GM04504 (cell line): ENCODE measurements around the gene ADAM23.

Experiments
- DNase-seq: peaks from one replicate; pipeline ENCODE4 v3.0.0-alpha.2; 2012; ENCODE audit warnings: low read depth

The ADAM23 gene

DNA sequence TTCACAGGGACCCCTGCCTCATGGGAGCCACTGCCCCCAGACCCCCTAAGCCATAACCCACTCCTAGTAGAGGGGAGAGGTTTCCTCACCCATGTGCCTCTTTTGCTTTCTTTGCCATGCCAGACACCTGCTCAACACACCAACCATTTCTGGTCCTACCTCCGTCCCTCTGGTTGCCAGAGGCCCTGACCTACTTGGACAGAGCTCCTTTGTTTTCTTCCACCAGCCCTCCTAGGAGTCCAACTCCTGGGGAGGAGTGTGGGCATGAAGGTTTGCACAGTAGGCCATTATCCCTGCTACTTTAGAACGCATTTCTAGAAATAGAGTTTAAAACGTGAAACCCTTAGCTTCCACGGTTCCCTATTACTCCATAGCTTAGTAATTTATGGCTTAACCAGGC is 122.3 kb downstream of the ADAM23 start:
- DNase-seq: no peak

DNA sequence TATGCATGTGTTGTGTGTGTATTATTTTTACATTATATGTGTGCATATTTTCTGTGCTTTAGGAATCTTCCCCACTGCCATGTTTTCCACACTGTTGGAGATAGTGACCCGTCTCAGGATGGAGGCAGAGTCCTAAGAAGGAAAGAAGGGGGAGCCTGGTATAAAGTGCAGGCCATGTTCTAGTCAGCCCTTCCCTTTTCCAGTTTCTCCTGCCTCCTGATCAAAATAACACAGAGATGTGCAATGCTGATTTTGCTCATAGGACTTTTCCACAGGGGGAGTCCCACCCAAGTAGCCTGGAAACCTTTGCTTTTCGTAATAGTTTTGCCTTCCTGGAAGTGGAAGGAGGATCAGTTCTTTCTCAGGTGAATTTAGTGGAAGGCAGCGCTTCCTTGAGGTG is 126.1 kb downstream of the ADAM23 start:
- DNase-seq: no peak

DNA sequence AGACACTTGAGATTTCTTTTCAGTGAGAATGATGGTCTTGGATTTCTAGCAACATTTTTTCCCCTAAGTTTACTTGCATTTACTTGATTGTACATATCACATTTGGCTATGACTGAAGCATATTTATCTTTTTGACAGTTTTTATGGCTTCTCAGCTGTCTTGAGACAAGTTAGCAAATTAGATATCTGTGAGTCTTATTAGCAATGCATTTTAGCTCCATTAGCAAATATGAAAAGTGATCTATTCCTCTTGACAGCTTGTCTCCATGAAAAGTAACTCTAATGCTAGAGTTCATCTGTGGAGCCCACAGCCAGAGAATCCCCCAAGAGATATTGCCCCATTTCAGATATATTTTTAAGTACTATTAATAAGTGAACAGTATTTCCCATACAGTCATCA is 126.9 kb downstream of the ADAM23 start:
- no peak for DNase-seq

DNA sequence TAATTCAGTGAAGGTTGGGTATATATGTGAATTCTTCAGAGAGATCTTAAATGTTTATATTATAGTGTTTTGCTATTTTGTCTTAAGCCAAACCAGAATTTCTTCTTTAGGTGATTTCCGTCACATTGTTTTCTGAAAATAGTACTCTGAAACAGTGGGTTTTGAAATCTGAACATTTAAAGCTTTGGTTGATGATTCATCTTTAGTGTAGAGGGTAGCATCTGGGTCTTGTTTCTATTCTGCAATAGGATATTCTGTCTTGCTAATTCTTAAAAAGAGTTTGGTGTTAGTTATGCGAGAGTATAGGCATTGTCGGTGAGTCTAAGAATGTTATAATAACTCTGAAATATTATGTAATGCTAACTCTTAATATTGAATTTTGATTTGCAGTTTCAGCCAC is 129.4 kb downstream of the ADAM23 start:
- DNase-seq: no peak

DNA sequence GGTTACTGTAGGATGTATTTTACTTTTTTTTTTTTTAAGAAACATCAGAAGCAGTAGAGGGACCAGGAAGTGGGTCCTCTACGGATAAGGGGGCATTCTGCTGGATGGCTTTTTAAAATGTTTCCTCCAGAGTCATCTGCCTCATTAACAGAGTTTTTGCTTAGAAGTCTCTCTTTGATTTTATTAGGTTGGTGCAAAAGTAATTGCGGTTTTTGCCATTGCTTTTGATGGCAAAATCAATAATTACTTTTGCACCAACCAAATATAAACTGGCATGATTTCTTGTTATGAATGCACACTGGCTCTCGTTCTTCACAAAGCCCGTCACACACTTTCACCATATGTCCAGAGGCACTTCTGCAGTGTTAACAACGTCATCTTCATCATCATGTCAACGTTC is 130.5 kb downstream of the ADAM23 start:
- DNase-seq: no peak

DNA sequence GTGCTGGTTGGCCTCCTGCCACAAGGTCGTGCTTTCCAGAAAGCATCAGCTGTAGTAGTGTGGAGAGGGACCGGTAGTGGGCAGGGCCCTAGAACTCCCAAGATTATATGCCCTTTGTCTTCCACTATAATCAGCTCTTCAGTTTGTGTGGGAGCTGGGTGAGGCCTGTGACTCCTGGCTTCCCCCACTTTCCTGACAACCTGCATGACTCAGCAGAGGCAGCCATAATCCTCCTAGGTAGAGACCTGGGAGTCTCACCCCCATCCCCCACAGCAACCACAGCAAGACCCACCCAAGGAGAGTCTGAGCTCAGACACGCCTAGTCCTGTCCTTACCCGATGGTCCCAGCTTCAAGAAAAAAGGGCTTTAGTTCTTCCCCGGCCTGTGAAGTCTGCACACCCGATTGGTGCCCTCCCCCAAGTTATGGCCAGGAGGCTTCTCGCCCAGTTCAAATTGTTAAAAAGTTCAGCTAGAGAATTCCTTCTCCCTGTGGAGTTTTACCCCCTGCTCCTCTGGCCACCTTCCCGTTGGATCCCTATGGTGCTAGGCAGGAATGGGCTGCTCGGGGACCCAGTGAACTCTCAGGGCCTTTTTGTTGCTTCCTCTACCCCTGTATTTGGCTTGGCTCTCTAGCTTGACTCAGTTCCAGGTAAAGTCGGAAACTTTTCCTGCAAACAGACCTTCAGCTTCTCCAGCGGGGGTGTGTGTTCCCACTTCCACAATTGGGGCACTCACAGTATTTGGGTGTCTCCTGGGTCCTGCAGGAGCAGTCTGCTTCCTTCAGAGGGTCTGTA is 141.2 kb downstream of the ADAM23 start:
- no peak for DNase-seq

DNA sequence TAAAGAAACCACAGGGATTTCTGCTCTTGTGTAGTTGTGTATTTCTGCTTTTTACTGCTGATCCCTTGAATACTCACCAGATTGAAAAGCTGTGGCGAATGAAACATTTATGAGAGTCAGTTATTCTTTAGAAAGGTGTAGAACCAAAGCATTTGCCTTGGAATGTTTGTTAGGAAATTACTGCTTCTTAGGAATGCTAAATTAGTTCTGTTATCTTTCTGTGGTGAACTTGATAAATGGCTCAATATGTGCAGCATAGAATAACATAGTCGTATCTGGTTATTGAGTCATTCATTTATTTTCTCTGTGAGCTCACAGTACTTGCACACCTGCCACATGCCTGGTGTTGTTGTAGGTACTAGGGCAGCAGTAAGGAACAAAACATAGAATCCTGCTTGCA is 142.0 kb downstream of the ADAM23 start:
- no peak for DNase-seq

DNA sequence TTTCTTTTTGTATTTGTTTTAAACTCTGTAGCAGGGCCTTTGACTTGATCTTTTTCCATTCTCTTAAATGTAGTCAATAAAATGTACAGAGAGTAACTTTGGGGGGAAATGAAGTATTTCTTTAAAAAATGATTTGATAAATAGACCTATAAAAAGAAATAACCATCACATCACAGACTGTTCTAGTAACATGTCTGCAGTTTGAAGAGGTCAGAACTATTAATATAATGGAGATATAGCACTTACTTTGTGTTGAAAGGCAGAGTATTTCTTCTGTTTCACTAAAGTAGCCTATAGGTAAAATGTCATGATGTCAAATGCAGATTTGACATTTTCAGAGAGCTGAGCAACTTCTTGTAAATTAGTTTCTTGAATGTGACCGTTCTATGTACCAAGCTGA is 143.3 kb downstream of the ADAM23 start:
- DNase-seq: no peak

DNA sequence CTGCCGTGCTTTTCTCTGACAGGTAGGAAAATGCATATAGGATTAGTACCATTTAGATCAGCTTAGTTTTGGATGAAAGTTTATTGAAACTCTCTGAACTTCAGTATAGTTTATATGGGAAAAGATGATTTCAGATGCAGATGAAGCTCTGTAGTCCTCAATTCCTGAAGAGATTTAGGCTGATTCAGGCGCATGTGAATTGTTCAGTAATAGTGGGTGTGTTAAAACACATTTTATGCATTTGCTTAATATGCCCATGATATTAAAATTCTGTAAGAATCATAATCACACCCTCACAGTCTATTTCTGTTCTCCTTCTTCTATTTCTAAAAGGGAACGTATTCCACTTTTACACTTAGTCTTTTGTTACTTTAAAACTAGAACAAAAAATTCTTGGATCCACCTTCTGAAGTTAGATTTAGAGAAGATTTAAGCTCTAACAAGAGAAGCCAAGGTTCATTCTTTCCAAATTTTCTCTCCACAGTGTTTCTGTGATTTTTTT is 154.4 kb downstream of the ADAM23 start:
- DNase-seq: no peak

DNA sequence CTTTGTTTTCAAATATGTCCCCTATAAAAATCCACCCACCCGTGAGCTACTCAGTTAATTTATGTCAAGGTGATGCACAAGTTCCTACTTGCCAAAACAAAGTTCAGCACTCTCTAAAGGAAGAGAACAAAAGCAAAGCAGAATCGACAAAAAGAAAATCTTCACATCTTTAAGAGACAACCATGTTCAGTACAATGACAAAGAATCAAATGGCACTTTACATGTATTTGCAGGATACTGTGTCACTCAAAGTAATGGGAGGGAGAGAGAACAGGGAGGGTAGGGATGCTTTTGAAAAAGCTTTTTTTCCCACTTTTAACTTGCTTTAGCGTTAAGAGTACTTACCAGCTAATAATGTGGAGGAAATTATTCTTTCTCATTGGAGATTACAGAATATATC is 159.9 kb downstream of the ADAM23 start:
- no peak for DNase-seq

DNA sequence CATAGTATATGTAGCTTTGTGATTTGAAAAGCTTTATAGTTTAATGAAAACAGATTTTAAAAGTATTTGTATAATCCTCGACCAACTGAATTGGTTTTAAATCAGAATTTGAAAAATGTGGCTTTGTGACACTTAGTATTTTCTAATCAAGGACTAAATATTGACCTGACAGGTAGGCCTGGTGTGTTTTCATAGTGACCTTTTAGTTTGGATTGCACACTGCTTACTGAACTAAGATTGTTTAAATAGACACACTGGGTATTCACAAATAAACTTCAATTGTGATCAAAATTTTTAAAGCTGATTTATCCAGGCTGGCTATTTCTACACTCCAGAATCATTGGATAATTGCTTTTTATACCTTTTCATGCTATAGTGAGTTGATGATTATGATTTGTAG is 167.1 kb downstream of the ADAM23 start:
- DNase-seq: no peak

DNA sequence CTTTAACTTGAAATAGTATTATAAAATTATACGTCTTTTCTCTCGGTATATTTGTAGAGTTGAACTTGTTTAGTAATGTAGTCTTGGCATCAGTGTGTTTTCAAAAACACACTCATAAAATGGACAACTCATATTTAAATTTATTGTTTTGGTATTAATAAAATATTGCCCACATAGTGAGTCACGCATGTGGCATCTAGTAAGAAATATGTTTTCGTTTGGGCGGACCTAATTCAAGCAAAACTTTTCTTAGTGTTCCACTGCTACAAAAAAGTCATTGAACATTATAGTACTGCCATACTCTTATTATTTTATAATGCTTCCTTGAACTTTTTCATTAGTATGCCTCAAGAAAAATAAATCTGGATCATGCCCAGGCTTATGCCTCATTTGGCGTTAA is 167.9 kb downstream of the ADAM23 start:
- no peak for DNase-seq

DNA sequence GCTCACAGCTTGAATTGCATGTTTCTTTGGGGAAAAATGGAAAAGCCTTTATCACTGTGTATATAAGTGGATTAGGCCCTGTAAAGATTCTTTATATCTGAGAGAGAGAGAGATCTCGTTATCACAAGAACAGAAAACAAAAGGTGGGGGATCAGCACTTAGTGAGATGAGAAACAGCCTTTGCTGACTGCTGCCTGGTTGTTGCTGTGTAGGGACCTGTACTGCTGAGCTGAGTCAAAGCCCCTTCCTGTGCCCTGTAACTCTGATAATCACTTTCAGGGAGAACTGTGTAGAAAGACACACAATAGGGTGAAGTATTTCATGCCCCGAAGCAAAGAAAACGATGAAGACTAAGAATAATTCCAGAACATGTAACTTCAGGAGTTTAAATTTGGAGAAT is 168.4 kb downstream of the ADAM23 start:
- no peak for DNase-seq

DNA sequence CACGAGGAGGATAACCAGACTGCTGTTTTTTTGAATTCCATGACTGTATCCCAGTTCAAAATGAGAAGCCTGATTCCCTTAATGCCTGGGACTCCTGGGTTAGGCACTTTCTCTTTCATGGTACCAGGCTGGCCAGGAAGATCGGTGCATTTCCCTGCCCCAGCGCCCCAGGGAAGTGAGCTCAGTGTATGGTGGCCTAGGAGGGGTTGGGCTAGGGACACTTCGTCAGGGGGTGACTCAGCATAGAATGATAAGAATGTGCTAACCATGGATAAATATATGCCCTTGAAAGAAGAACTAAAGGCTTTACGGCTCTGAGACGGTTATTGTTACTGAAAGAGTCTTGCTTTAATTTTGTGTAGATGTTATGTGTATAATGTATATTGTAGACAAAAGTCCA is 171.5 kb downstream of the ADAM23 start:
- DNase-seq: no peak

DNA sequence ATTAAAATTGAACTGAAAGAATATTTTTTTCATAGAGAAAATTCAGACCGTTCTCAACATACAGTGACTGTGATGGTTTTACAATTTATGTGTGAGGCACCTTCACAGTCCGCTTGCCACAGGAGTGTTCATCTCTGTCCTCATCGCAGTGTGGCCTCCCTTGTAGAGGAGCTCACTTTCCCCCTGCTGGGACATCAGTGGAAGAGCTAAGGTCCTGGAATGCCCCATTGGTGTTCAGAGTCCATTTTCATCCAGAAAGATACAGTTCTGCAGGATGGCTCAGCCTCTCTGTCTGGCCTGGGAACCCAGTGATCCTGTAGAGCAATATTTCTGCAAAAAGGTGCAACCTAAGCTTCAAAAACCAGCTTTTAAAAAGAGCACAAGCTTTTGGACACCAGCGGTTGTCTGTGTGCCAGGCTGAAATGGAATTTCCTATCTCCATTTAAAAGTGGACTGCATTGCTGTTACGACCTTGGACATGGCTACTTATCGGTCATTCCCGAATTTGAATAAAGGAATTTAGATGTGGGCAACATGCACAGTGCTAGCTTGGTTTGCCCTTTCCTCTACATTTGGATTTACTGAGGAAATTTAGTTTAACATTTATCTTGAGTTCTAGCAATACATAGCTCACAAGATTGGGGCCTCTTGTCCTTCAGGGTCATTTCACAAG is 172.2 kb downstream of the ADAM23 start:
- no peak for DNase-seq

DNA sequence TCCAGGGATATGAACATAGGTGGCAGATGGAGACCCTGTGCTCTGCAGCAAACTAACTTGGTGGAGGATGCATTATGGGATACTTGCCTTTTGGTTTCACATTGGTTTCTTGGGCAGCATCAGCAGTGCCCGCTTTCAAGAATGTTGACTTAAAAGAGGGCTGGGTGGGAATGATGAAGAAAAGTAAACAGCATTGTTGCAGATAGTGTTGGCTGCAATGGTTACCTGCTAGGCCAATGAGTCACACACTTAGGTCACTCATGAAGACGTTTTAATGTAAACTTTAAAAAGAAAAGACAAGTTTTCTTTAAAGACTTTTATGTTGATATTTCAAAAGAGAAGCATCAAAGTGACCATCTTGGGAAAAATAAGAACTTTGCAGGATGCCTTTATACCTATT is 172.8 kb downstream of the ADAM23 start:
- no peak for DNase-seq

DNA sequence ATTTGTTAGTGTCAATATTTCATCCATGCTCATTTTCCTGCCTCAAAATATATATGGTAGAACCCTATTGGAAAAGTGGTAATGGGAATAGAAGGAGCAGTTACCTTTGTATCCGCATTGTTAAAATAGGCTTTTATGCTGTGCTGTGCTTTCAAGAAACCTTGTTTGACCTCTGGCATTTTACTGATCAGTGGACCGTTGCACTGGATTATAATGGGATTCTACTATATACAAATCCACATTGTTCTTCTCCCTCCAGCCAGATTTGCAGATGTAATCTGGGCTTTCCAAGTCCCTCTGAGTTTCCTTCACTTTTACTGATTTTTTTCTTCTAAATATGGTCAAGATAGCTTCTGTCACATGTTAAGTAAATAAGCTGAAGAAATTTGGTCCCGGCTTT is 175.7 kb downstream of the ADAM23 start:
- no peak for DNase-seq

DNA sequence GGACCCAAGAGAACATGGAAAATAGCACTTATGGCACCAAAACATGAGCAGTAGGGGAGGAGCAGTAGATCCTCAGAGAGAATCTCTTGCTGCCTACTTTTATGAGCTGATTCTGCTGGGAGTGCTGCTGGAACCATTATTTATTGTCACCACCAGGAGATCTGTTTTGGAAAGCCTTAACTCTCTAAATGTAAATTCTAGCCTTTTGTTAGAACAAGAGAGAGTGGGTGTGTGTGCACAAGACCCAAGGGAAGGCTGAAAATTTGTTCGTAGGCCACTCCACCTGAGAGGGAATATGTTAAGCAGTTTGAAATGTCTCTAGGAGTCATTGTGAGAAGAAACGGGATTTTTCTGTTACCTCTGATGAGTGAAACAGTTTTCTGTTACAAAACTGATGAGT is 182.8 kb downstream of the ADAM23 start:
- DNase-seq: no peak

DNA sequence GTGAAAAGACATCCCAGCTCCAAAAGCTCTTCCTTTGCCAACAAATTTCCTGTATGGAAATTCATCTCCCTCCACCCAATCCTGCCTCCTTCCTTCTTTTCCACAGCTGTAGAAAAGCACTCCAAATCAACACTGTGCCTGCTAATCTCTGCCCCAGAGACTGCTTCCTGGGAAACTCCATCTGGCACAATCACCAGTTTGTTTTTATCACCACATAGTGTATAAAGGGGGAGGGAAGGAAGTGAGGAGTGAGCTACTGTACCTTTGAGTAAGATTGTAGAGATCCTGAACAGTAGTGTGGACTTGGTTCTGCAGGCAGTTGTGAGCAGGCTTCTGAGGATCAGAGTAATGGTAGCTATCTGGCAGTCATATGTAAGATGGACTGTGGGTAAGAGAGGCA is 184.3 kb downstream of the ADAM23 start:
- DNase-seq: no peak

DNA sequence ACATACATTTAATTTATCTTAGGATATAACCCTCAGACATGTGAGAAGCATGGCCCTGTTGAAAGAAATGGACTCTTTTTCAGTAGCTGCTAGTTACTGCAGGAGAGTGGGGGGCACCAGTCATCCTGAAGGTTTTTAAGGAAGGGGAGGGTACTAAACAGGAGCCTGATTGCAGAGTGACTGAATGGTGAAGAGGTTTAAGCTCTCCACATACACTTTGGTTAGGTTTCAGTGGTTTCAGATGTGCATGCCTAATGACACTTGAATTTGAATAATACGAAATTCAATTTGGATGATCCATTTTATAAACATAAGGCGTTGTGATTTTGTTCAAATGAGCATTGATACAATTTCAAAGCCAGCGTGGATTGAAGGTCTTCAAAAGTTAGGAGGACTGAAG is 188.0 kb downstream of the ADAM23 start:
- DNase-seq: no peak

DNA sequence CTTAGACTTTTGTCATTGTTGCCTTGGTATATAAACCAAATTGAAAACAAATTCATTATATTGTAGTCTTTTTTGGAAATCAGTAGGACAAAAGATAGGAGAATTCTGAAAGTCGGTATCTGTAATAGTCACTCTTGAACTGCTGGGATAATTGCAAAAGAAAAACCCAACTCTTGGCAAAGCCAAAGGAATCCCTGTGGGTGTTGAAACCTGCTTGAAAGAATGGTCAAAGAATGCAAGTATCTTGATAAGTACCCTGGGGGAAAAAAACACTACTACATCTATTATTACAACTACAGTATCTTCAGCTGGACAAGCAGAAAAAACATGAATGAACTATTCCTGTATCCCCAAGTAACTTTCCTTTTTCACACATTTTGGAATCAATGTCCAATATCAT is 191.7 kb downstream of the ADAM23 start:
- DNase-seq: no peak

DNA sequence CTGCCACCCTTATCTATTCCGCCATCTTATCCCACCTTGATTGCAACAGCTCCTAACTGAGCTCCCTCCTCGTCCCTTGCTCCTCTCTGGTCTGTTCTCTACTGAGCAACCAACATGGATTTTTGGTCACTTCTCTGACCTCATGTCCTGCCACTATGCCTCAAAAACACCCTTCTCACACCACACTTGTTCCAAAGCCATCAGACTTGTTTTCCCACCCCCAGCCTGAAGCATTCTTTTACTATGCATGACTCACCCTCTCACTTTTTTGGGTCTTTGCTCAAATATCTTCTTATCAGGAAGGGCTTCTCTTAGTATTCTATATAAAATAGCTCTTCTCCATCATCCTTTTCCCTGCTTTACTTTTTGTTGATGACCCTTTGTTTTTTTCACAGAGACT is 196.3 kb downstream of the ADAM23 start:
- DNase-seq: no peak

DNA sequence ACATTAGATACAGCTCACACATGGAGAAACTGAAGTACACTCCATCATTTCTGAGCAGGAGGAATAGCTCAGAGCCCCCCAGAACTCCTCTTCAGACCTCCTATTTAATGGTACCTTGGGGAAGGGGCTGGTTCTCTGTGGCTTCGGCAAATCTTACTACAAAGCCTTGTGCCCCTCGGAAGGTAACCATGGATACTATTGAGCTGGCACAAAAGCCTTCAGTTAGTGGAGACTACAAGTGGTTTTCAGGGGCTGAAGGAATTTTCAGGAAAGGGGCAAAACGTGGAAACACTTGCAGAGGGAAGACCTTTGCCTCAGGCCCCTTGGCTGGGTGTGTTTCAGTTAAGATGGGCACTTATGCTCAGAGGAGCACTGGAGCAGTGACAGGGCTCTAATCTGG is 197.9 kb downstream of the ADAM23 start:
- no peak for DNase-seq
